SK-N-SH (cell line): Measurements from ENCODE around the gene DNAJC13. TPM values are rescaled to one million over a fixed set of nuclear protein-coding genes. Genes with fewer than 3 reads are reported as not detected.

Experiments used
- CTCF ChIA-PET: fragments of 300-600, 350-600 bp; formaldehyde crosslinking; extraction: SDS; loops from one replicate; lab custom pipeline; 2021; lab: Yijun Ruan, JAX
- POLR2A ChIA-PET: fragments of 350-600 bp; sonication (Branson Sonifier 250); formaldehyde crosslinking; extraction: SDS; loops from one replicate; lab custom pipeline; 2020; ENCODE audit warnings: antibody characterized with exemption, inconsistent platforms; lab: Yijun Ruan, JAX
- DNase-seq: peaks from one replicate; pipeline ENCODE4 v3.0.0; 2012
- H2AFZ ChIP-seq: fragments of 200-600 bp; sonication (generic); 2 replicates; pipeline ENCODE4 v1.8.1; 2016; ENCODE audit warnings: antibody characterized with exemption, mild to moderate bottlenecking, low read depth
- H3F3A ChIP-seq: fragments of 200-600 bp; sonication (generic); replicated peaks from 2 replicates; pipeline ENCODE3; 2016; ENCODE audit warnings: antibody characterized with exemption, mild to moderate bottlenecking; ENCODE audit not compliant: insufficient read depth
- H3K27ac ChIP-seq, 2 experiments: fragments of 200-500 bp in 1 of 2; fragments of 200-600 bp in 1 of 2; sonication (Bioruptor generic) in 1 of 2; sonication (generic), shearing (Covaris generic) in 1 of 2; 2 replicates each; pipeline versions ENCODE4 v1.5.1 to v1.6.1; 2014 to 2016; ENCODE audit warnings: low read depth in 2 of 2, inconsistent platforms in 1 of 2, low read length in 1 of 2, mild to moderate bottlenecking in 1 of 2, mixed read lengths in 1 of 2
- H3K27me3 ChIP-seq: fragments of 200-600 bp; sonication (generic), shearing (Covaris generic); 2 replicates; pipeline ENCODE4 v1.6.1; 2016; ENCODE audit warnings: mixed run types; ENCODE audit not compliant: insufficient read depth
- H3K36me3 ChIP-seq, 2 experiments: fragments of 200-500 bp in 1 of 2; fragments of 200-600 bp in 1 of 2; sonication (Bioruptor generic) in 1 of 2; sonication (generic) in 1 of 2; replicated peaks in 1 of 2; 2 replicates each; pipeline versions ENCODE3 to v1.5.1; 2014 to 2016; ENCODE audit warnings: low read length in 1 of 2, mild to moderate bottlenecking in 1 of 2; ENCODE audit not compliant: insufficient read depth in 2 of 2, control insufficient read depth in 1 of 2
- H3K4me1 ChIP-seq, 2 experiments: fragments of 200-500 bp in 1 of 2; fragments of 200-600 bp in 1 of 2; sonication (Bioruptor generic) in 1 of 2; sonication (generic), shearing (Covaris generic) in 1 of 2; 2 replicates each; pipeline versions ENCODE4 v1.5.1 to v1.6.1; 2014 to 2016; ENCODE audit warnings: low read depth in 1 of 2, low read length in 1 of 2, mixed run types in 1 of 2; ENCODE audit not compliant: insufficient read depth in 2 of 2, control insufficient read depth in 1 of 2
- H3K4me2 ChIP-seq: fragments of 200-600 bp; sonication (generic), shearing (Covaris generic); 2 replicates; pipeline ENCODE4 v1.6.1; 2017; ENCODE audit warnings: mixed run types
- H3K4me3 ChIP-seq, 2 experiments: fragments of 200-500 bp in 1 of 2; fragments of 200-600 bp in 1 of 2; sonication (Bioruptor generic) in 1 of 2; sonication (generic), shearing (Covaris generic) in 1 of 2; 2 replicates each; pipeline versions ENCODE4 v1.5.1 to v1.8.1; 2014 to 2016; ENCODE audit warnings: low read depth in 2 of 2, inconsistent platforms in 1 of 2, low read length in 1 of 2, mild to moderate bottlenecking in 1 of 2, mixed read lengths in 1 of 2, moderate library complexity in 1 of 2
- H3K79me2 ChIP-seq: fragments of 200-600 bp; sonication (generic); 2 replicates; pipeline ENCODE4 v1.8.1; 2017; ENCODE audit warnings: mild to moderate bottlenecking; ENCODE audit not compliant: insufficient read depth
- H3K9ac ChIP-seq: fragments of 200-600 bp; sonication (generic); 2 replicates; pipeline ENCODE4 v1.6.1; 2017; ENCODE audit warnings: mixed run types
- H3K9me2 ChIP-seq: fragments of 200-600 bp; sonication (generic); 2 replicates; pipeline ENCODE4 v1.6.1; 2017; ENCODE audit warnings: mixed run types
- H3K9me3 ChIP-seq: fragments of 200-600 bp; sonication (generic); 2 replicates; pipeline ENCODE4 v1.6.1; 2017; ENCODE audit warnings: mixed run types, mild to moderate bottlenecking, moderate library complexity
- H4K20me1 ChIP-seq: fragments of 200-600 bp; sonication (generic); 2 replicates; pipeline ENCODE4 v1.6.1; 2017; ENCODE audit warnings: mild to moderate bottlenecking, mixed run types; ENCODE audit not compliant: insufficient read depth
- CTCF ChIP-seq: fragments of 200-600 bp; sonication (generic); IDR thresholded peaks from 2 replicates; pipeline ENCODE4 v1.6.1; 2017; ENCODE audit warnings: antibody characterized with exemption, mild to moderate bottlenecking, moderate library complexity
- EP300 ChIP-seq, 2 experiments: IDR thresholded peaks; 2 replicates each; pipeline versions ENCODE4 v1.4.0 to v1.6.1; 2012; ENCODE audit warnings: borderline replicate concordance in 1 of 2, low read depth in 1 of 2, low read length in 1 of 2
- FOXJ3 ChIP-seq: sonication (generic); formaldehyde crosslinking; IDR thresholded peaks from 2 replicates; pipeline ENCODE4 v1.5.1; 2020; ENCODE audit warnings: mild to moderate bottlenecking, missing genetic modification reagents
- FOXM1 ChIP-seq: IDR thresholded peaks from 2 replicates; pipeline ENCODE4 v1.4.0; 2012; ENCODE audit warnings: low read depth, mild to moderate bottlenecking
- MAX ChIP-seq: IDR thresholded peaks from 2 replicates; pipeline ENCODE4 v1.4.0; 2012; ENCODE audit warnings: low read depth
- PBX3 ChIP-seq: IDR thresholded peaks from 2 replicates; pipeline ENCODE4; 2012
- POLR2AphosphoS5 ChIP-seq: IDR thresholded peaks from 2 replicates; pipeline ENCODE4 v1.6.1; 2012; ENCODE audit warnings: low read depth, low read length
- RCOR1 ChIP-seq: fragments of 150-350 bp; IDR thresholded peaks from 2 replicates; pipeline ENCODE4 v1.6.1; 2017; ENCODE audit warnings: antibody characterized with exemption, low read length
- RFX5 ChIP-seq: IDR thresholded peaks from 2 replicates; pipeline ENCODE4 v1.6.1; 2012; ENCODE audit warnings: mild to moderate bottlenecking, improper control_type of control experiment, low read length
- SIN3A ChIP-seq: IDR thresholded peaks from 2 replicates; pipeline ENCODE4 v1.6.1; 2012; ENCODE audit warnings: low read depth, mild to moderate bottlenecking, low read length, moderate library complexity, borderline replicate concordance
- YY1 ChIP-seq: IDR thresholded peaks from 2 replicates; pipeline ENCODE4 v1.4.0; 2012; ENCODE audit warnings: low read depth, mild to moderate bottlenecking
- ZBTB33 ChIP-seq: IDR thresholded peaks from 2 replicates; pipeline ENCODE4 v1.4.0; 2012; ENCODE audit warnings: low read depth, borderline replicate concordance
- WGBS: methylation state at CpG from one replicate; pipeline ENCODE4 v1.1.6; 2017; ENCODE audit warnings: low lambda C conversion rate; 5-methylcytosine and 5-hydroxymethylcytosine counted together
- polyA plus RNA-seq, 3 experiments: library from polyadenylated mRNA; depleted of rRNA; stranded (reverse); fragments of >200 nt; gene quantifications; 2 replicates each; pipeline ENCODE4 v1.2.3, GENCODE V29; 2012

Gene DNAJC13
- polyA plus RNA-seq, 1 of the 3 experiments (the other 2 are of a cell fraction), result 10.8 TPM

- Histone ChIP-seq H3K27ac (no peak overlapping the region), H3K79me2 (no peaks in the 10 kb centered on the region), H3K4me2 (no peak overlapping the region)
- WGBS, result 86% methylated on average over 7 of the region's 8 CpGs
- DNase-seq, result no peak
- no peak for TF ChIP-seq RFX5
- TF ChIP-seq YY1, result no peak
- TF ChIP-seq MAX, result no peak
- no peak for TF ChIP-seq RCOR1
- TF ChIP-seq FOXM1, result no peak
- TF ChIP-seq, all 33 proteins: peak for 0
- H2AFZ ChIP-seq, result no peak overlapping the region
- ChIA-PET POLR2A (no interaction called here), CTCF (interaction anchor here (1.8 kb wide), 1 partner anchor 21 kb away, joined by 6 read pairs; no protein-coding TSS in a partner anchor)
- no peaks in the 10 kb centered on the region for H4K20me1 ChIP-seq
- H3K9ac ChIP-seq, result no peak overlapping the region
- H3K4me3 ChIP-seq, result no peak overlapping the region
- no peaks in the 10 kb centered on the region for H3K9me3 ChIP-seq
- H3K9me2 ChIP-seq, result no peaks in the 10 kb centered on the region
- peaks cover 7% of the 10 kb centered on the region in 2 experiments for H3K36me3 ChIP-seq
- H3K4me1 ChIP-seq, result peaks cover 0 to 7% of the 10 kb centered on the region in 2 experiments; a peak in 1 of 4 replicates
- H3K27me3 ChIP-seq, result no peaks in the 10 kb centered on the region
- no peaks in the 10 kb centered on the region for H3F3A ChIP-seq
Measured at GRCh38 chr3:132556508-132557159, 139.3 kb downstream of the DNAJC13 start.

- Histone ChIP-seq H3K4me2 (no peak overlapping the region), H3K9me2 (no peaks in the 10 kb centered on the region), H3F3A (no peaks in the 10 kb centered on the region), H3K9me3 (no peaks in the 10 kb centered on the region), H2AFZ (no peak overlapping the region), H3K9ac (no peak overlapping the region), H3K27ac (no peak overlapping the region), H3K4me1 (peaks cover 0 to 5% of the 10 kb centered on the region in 2 experiments; a peak in 1 of 4 replicates), H3K27me3 (no peaks in the 10 kb centered on the region), H3K4me3 (no peak overlapping the region), H3K36me3 (peaks cover 7 to 10% of the 10 kb centered on the region in 2 experiments), H4K20me1 (no peaks in the 10 kb centered on the region), H3K79me2 (no peaks in the 10 kb centered on the region)
- no peak for TF ChIP-seq POLR2AphosphoS5
- no peak for TF ChIP-seq SIN3A
- TF ChIP-seq EP300 (IDR thresholded peaks at IDR 0.05; ENCODE audit: borderline replicate concordance in 1 of 2, low read depth in 1 of 2, low read length in 1 of 2), result no peak
- TF ChIP-seq FOXJ3 (CRISPR knock-in tag), result no peak
- TF ChIP-seq PBX3, result no peak
- TF ChIP-seq ZBTB33, result no peak
- TF ChIP-seq CTCF, result no peak
- CTCF ChIA-PET, result interaction anchor here (1.1 kb wide), 1 partner anchor 25 kb away, joined by 3 read pairs; no protein-coding TSS in a partner anchor
- POLR2A ChIA-PET, result no interaction called here
- DNase-seq, result no peak
- 88% methylated on average over 3 of the region's 4 CpGs for WGBS
Measured at GRCh38 chr3:132561003-132561402, 143.7 kb downstream of the DNAJC13 start.
